HG03442 (cell line): Measurements from ENCODE around the gene NAA38.
A peak's percentile ranks its signal among the peaks of the same experiment; 100 is the strongest.

Source experiments
- ATAC-seq: cut with Tn5 transposase; IDR thresholded peaks from one replicate; pipeline ENCODE4 v1.9.1; 2021; ENCODE audit warnings: mild to moderate bottlenecking, moderate library complexity; ENCODE audit not compliant: unreplicated experiment

NAA38 gene

DNA sequence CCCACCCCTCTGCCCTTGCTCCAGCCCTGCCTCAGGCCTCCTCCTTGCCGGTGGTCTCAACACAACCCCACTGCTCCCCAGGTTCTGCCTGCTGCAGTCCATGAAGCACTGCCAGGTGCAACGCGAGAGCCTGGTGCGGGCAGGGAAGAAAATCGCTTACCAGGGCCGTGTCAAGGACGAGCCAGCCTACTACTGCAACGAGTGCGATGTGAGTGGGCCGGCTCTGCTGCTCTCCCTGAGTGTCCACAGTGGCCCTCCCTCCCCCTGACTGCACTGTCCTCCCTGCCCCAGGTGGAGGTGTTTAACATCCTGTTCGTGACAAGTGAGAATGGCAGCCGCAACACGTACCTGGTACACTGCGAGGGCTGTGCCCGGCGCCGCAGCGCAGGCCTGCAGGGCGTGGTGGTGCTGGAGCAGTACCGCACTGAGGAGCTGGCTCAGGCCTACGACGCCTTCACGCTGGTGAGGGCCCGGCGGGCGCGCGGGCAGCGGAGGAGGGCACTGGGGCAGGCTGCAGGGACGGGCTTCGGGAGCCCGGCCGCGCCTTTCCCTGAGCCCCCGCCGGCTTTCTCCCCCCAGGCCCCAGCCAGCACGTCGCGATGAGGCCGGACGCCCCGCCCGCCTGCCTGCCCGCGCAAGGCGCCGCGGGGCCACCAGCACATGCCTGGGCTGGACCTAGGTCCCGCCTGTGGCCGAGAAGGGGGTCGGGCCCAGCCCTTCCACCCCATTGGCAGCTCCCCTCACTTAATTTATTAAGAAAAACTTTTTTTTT lies 4.3 kb downstream of the NAA38 start:
- ATAC-seq: no peak

DNA sequence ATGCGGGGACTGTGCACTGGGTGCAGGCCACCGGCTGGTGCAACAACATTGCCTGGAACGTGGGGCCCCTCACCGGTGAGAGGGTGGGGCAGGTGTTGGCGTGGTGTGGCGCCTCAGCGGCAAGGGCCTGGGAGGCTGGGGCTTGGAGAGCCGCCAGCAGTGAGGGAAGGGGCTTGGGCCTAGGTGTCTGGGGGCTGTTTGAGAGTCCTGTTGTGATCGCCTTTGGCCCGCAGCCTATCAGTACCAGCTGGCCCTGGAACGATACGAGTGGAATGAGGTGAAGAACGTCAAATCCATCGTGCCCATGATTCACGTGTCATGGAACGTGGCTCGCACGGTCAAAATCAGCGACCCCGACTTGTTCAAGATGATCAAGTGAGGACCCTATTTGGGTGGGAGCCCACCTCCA lies 5.1 kb downstream of the NAA38 start:
- no peak for ATAC-seq

GRCh38 chr17:7851438-7852261 lies 5.7 kb downstream of the NAA38 start:
- ATAC-seq: peak; percentile 76

- ATAC-seq: no peak
These were observed 6.5 kb downstream of the NAA38 start for GRCh38 chr17:7850701-7851437.

DNA sequence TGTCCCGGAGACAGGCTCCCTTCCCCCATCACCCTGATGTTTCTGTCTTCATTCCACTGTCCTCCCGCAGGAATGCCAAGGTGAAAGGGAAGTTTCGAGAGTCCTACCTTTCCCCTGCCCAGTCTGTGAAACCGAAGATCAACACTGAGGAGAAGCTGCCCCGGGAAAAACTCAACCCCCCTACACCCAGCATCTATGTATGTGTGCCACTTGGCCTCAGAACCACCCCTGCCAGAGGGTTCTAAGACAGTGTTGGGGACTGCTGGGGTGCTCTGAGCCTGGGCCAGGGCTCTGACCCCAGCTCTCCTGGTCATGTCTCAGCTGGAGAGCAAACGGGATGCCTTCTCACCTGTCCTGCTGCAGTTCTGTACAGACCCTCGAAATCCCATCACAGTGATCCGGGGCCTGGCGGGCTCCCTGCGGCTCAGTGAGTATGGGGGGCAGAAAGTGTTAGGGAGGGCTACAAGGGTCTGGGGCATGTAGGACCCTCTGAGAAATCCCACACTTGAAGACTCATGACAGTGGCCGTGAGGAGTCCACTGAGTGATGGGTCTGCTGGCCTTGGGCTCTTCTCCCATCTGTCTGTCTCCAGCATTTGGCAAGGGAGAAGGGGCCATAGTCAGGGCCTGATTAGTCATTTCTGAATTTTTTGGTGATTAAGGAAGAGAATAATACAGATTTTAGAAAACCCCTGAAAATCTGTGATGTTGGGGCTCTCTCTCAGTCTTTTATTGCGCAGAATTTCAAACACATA lies 7.4 kb downstream of the NAA38 start:
- no peak for ATAC-seq

- ATAC-seq: no peak
These were observed 8.1 kb downstream of the NAA38 start for GRCh38 chr17:7849130-7849750.

DNA sequence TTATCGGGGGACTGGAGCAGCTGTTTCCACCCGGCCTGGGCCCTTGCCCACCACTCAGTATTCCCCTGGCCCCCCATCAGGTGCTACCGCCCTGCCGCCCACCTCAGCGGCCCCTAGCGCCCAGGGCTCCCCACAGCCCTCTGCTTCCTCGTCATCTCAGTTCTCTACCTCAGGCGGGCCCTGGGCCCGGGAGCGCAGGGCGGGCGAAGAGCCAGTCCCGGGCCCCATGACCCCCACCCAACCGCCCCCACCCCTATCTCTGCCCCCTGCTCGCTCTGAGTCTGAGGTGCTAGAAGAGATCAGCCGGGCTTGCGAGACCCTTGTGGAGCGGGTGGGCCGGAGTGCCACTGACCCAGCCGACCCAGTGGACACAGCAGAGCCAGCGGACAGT lies 8.6 kb downstream of the NAA38 start:
- no peak for ATAC-seq

DNA sequence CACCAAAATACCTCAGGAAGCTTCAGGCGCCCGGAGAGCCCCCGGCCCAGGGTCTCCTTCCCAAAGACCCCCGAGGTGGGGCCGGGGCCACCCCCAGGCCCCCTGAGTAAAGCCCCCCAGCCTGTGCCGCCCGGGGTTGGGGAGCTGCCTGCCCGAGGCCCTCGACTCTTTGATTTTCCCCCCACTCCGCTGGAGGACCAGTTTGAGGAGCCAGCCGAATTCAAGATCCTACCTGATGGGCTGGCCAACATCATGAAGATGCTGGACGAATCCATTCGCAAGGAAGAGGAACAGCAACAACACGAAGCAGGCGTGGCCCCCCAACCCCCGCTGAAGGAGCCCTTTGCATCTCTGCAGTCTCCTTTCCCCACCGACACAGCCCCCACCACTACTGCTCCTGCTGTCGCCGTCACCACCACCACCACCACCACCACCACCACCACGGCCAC lies 9.2 kb downstream of the NAA38 start:
- ATAC-seq: no peak

GRCh38 chr17:7846765-7847661 lies 10.3 kb downstream of the NAA38 start:
- no peak for ATAC-seq

DNA sequence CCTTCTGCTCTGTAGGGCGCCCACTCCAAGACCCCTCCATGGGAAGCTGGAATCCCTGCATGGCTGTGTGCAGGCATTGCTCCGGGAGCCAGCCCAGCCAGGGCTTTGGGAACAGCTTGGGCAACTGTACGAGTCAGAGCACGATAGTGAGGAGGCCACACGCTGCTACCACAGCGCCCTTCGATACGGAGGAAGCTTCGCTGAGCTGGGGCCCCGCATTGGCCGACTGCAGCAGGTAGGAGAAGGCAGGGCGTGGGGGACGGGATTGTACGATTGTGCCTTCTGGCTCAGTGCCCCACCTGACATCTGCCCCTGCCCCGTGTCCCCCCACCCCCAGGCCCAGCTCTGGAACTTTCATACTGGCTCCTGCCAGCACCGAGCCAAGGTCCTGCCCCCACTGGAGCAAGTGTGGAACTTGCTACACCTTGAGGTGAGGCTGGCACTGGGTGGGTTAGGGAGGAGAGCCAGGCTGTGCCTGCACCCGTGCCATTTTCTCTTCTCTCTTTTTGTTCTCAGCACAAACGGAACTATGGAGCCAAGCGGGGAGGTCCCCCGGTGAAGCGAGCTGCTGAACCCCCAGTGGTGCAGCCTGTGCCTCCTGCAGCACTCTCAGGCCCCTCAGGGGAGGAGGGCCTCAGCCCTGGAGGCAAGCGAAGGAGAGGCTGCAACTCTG lies 11.2 kb downstream of the NAA38 start:
- no peak for ATAC-seq

- ATAC-seq: no peak
These were observed 11.8 kb downstream of the NAA38 start for GRCh38 chr17:7845359-7846062.

DNA sequence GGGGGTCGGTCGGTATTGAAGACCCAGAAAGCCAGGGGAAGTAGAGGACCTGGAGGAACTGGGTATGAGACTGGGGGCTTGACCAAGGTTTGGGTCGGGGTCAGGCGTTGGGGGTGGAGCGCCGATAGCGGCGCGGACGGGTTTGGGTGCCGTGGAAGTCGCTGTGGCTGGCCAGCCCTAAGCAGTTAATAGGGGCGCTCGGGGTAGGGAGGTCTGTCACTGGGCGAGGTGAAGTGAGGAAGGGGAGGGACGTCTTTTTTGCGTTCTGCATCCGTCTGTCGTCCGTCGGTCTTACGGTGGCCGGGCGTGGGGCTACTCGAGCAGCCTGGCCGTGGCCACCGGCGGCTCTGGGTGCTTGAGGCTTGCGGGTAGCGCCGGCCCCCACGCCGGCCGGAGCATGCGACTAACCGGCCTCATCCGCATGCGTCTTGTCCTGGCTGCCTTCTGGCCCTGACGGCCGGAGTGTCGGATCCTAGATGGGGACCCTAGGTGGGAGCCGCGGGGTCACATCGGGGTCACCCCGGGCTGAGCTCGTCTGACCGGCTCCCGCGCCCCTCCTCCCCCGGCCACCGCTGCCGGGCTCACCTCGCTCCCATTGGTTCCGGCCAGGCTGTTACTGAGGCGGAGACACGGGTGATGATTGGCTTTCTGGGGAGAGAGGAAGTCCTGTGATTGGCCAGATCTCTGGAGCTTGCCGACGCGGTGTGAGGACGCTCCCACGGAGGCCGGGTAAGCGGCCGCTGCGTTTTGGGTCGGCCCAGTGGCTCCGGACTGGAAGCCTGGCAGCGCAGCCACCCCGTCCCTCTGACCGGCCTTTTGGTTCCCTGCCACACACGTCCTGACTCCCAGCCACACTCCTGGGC lies 12.8 kb downstream of the NAA38 start:
- peak; percentile 41 for ATAC-seq

GRCh38 chr17:7843536-7844291 lies 13.6 kb downstream of the NAA38 start:
- peak; percentile 21 for ATAC-seq

DNA sequence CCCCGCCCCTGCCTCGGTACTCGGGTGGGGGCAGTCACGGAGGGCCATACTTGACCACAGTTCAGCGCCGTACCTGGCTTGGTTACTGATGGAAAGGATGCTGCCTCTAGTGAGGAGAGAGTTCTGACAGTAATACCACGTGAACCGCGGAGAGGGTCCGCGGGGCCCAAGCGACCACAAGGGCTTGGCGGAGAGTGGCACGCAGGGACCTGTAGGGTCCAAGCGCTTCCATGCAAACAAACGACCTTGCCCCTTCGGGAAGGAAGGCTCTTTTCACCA lies 14.2 kb downstream of the NAA38 start:
- ATAC-seq: no peak

GRCh38 chr17:7842380-7843256 lies 14.7 kb downstream of the NAA38 start:
- ATAC-seq: peak; percentile 24

- ATAC-seq: peak; percentile 14
These were observed 15.4 kb downstream of the NAA38 start for GRCh38 chr17:7841915-7842379.
